Erythroblast (primary cell): ENCODE data around the gene TRPT1.

Experiments used
- GATA1 ChIP-seq: IDR thresholded peaks from 2 replicates; pipeline ENCODE4 v1.6.1; 2011; ENCODE audit warnings: low read depth, mild to moderate bottlenecking, control low read depth, low read length, moderate library complexity
- POLR2A ChIP-seq: IDR thresholded peaks from 2 replicates; pipeline ENCODE4 v1.6.1; 2011; ENCODE audit warnings: mild to moderate bottlenecking, low read length

DNA sequence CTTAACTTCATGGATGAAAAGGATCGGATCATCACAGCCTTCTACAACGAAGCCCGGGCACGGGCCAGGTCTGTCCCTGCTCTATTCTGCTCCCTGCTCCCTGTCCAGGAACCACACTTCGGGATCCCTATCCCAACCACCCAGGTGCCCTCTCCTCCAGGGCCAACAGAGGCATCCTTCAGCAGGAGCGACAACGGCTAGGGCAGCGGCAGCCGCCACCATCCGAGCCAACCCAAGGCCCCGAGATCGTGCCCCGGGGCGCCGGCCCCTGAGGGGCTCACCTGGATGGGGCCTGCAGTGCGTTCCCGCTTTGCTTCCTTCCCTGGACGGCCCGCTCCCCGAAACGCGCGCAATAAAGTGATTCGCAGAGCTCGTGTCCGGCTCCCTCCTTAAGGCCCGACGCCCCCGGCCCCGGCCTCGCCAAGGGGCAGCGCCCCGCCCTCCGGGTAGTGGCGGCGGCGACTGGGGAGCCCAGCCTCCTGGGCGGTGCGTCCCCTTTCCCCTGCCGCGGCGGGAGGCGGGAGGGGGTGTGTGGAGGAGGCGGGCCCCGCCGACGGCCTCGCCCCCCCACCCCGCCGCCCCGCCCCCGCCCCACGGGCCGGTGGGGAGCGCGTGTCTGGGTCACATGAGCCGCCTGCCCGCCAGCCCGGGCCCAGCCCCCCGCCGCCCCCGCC is 8.1 kb upstream of the TRPT1 start, which contains the start of gene VEGFB:
- TF ChIP-seq POLR2A (no peak), GATA1 (no peak)
